Measurements from ENCODE around the gene ICE1.

GRCh38 chr5:5508391-5508790 is 85.9 kb downstream of the ICE1 start:
- TF ChIP-seq POLR2AphosphoS5 (IDR thresholded peaks at IDR 0.05; ENCODE audit: borderline replicate concordance, low read depth, low read length) (no peak), EZH2 (IDR thresholded peaks at IDR 0.05) (no peak)

Measured in SK-N-MC (cell line).